ENCODE data around the gene OR51E2. TPM values are rescaled to one million over a fixed set of nuclear protein-coding genes. Genes with fewer than 3 reads are reported as not detected.

The OR51E2 gene
- total RNA-seq, 3 donors from 2014 or later (not counting 1 experiment from before 2014, with no cell fraction given), result not detected

DNA sequence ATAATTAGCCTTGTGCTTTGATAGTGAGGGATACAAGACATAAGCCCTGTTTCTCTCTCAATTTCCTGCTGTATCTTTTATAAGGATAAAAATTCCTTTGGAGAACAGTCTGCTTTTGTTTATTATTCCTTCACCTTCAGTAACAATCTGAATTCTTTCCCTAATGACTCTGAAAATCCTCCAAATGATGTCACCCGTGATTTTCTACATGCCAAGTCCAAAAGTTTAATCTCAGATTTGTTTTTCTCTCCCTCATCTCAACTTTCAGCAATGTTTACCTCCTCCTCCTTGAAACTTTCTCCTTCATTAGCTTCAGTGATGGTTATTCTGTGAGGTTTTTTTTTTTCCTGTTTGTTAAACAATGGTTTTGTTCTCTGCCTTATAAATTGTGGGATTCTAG, 2.2 kb downstream of the OR51E2 start:
- ATAC-seq (no peak), DNase-seq (no peak)
- intact Hi-C loops (cut with micrococcal nuclease), result no loop called here
- no peaks in the 10 kb centered on the region for H3K4me1 Mint-ChIP-seq
- H3K27ac ChIP-seq (ENCODE audit: low read length), result no peak overlapping the region
- no peaks in the 10 kb centered on the region for H3K9me3 Mint-ChIP-seq
- H3K9me3 ChIP-seq (ENCODE audit: control insufficient read depth, insufficient read depth, low read length), result no peaks in the 10 kb centered on the region
- H3K27me3 ChIP-seq (ENCODE audit: control insufficient read depth, insufficient read depth, low read length), result no peaks in the 10 kb centered on the region
- WGBS (ENCODE audit: insufficient coverage), result 82% methylated on average over 1 of the region's 1 CpG
- H3K4me1 ChIP-seq (ENCODE audit: control insufficient read depth, insufficient read depth, low read length), result no peaks in the 10 kb centered on the region
- H3K4me3 Mint-ChIP-seq, result no peak overlapping the region
- H3K27ac Mint-ChIP-seq, result no peak overlapping the region
- H3K36me3 Mint-ChIP-seq, result no peaks in the 10 kb centered on the region
- TF ChIP-seq, protein P1, sequence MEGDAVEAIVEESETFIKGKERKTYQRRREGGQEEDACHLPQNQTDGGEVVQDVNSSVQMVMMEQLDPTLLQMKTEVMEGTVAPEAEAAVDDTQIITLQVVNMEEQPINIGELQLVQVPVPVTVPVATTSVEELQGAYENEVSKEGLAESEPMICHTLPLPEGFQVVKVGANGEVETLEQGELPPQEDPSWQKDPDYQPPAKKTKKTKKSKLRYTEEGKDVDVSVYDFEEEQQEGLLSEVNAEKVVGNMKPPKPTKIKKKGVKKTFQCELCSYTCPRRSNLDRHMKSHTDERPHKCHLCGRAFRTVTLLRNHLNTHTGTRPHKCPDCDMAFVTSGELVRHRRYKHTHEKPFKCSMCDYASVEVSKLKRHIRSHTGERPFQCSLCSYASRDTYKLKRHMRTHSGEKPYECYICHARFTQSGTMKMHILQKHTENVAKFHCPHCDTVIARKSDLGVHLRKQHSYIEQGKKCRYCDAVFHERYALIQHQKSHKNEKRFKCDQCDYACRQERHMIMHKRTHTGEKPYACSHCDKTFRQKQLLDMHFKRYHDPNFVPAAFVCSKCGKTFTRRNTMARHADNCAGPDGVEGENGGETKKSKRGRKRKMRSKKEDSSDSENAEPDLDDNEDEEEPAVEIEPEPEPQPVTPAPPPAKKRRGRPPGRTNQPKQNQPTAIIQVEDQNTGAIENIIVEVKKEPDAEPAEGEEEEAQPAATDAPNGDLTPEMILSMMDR (IDR thresholded peaks at IDR 0.05), result no peak
- peaks cover 13 to 14% of the 10 kb centered on the region in 2 donors for H3K27me3 Mint-ChIP-seq (ENCODE audit: low read depth in 2 of 2)
- H3K4me3 ChIP-seq (ENCODE audit: low read length), result no peak overlapping the region
- H3K36me3 ChIP-seq (ENCODE audit: control insufficient read depth, insufficient read depth, low read length), result no peaks in the 10 kb centered on the region

DNA sequence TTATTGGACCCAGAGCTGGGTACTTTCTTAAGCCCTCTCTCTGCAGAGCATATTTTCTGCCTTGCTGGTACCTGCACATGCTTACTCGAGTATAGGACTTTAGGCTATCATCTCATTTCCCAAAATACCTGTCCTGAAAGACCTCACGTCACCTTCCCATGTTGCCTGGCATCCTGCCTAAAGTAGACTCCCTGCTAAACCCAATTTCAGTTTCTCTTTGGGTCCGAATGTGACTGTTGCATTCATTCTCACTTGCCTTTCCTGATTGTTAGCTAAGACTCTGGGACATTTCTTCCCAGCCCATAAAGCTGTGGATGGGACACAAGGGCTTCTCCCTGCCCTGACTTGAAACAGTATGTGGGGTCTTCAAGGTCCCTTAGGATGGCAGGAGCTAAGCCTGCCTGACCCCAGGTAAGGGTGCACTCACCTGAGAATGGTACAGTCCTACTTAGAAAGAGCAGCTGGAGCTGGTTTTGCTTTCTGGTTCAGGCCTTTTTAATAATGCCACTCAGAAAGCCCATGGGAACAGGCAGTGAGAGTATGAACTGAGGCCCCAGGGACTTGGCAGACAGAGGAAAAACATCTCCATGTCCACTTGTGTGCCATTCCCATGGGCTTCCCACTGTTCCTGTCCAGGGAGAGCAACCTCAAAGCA, 12.9 kb downstream of the OR51E2 start:
- no peak overlapping the region for H3K27ac Mint-ChIP-seq
- intact Hi-C loops (cut with micrococcal nuclease), result no loop called here
- TF ChIP-seq, protein P1 (IDR thresholded peaks at IDR 0.05), result no peak
- H3K9me3 Mint-ChIP-seq, result no peaks in the 10 kb centered on the region
- no peak overlapping the region for H3K4me3 Mint-ChIP-seq
- H3K4me1 ChIP-seq (ENCODE audit: control insufficient read depth, insufficient read depth, low read length), result no peaks in the 10 kb centered on the region
- no peaks in the 10 kb centered on the region for H3K27me3 ChIP-seq (ENCODE audit: control insufficient read depth, insufficient read depth, low read length)
- no peak overlapping the region for H3K27ac ChIP-seq (ENCODE audit: low read length)
- no peaks in the 10 kb centered on the region for H3K9me3 ChIP-seq (ENCODE audit: control insufficient read depth, insufficient read depth, low read length)
- no peaks in the 10 kb centered on the region for H3K36me3 Mint-ChIP-seq
- 79% methylated on average over 3 of the region's 3 CpGs for WGBS (ENCODE audit: insufficient coverage)
- no peak overlapping the region for H3K4me3 ChIP-seq (ENCODE audit: low read length)
- ATAC-seq (no peak), DNase-seq (no peak)
- no peaks in the 10 kb centered on the region for H3K36me3 ChIP-seq (ENCODE audit: control insufficient read depth, insufficient read depth, low read length)
- H3K4me1 Mint-ChIP-seq, result no peaks in the 10 kb centered on the region
- peaks cover 0 to 4% of the 10 kb centered on the region in 2 donors for H3K27me3 Mint-ChIP-seq (ENCODE audit: low read depth in 2 of 2)

GRCh38 chr11:4682623-4683419, 14.8 kb downstream of the OR51E2 start:
- ATAC-seq, result no peak
- 67% methylated on average over 1 of the region's 2 CpGs for WGBS (ENCODE audit: insufficient coverage)
- no peak overlapping the region for H3K4me3 Mint-ChIP-seq

More at GRCh38 chr11:4682623-4683419, 14.8 kb downstream of the OR51E2 start:
- Mint-ChIP-seq H3K27ac (no peak overlapping the region), H3K27me3 (ENCODE audit: low read depth in 2 of 2) (no peaks in the 10 kb centered on the region), H3K4me1 (no peaks in the 10 kb centered on the region), H3K9me3 (no peaks in the 10 kb centered on the region), H3K36me3 (no peaks in the 10 kb centered on the region)
- Histone ChIP-seq H3K4me3 (ENCODE audit: low read length) (no peak overlapping the region), H3K9me3 (ENCODE audit: control insufficient read depth, insufficient read depth, low read length) (no peaks in the 10 kb centered on the region), H3K4me1 (ENCODE audit: control insufficient read depth, insufficient read depth, low read length) (no peaks in the 10 kb centered on the region), H3K27ac (ENCODE audit: low read length) (no peak overlapping the region), H3K36me3 (ENCODE audit: control insufficient read depth, insufficient read depth, low read length) (no peaks in the 10 kb centered on the region), H3K27me3 (ENCODE audit: control insufficient read depth, insufficient read depth, low read length) (no peaks in the 10 kb centered on the region)
- intact Hi-C loops (cut with micrococcal nuclease), result no loop called here
- TF ChIP-seq, protein P1 (IDR thresholded peaks at IDR 0.05), result no peak
- no peak for DNase-seq

Measured in natural killer cell (primary cell).